HG03025 (cell line): ENCODE results near the gene BTBD16.

Experiments used
- ATAC-seq: cut with Tn5 transposase; IDR thresholded peaks from one replicate; pipeline ENCODE4 v1.9.1; 2021; ENCODE audit warnings: mild to moderate bottlenecking, moderate library complexity; ENCODE audit not compliant: unreplicated experiment, low FRiP score

Gene BTBD16

DNA sequence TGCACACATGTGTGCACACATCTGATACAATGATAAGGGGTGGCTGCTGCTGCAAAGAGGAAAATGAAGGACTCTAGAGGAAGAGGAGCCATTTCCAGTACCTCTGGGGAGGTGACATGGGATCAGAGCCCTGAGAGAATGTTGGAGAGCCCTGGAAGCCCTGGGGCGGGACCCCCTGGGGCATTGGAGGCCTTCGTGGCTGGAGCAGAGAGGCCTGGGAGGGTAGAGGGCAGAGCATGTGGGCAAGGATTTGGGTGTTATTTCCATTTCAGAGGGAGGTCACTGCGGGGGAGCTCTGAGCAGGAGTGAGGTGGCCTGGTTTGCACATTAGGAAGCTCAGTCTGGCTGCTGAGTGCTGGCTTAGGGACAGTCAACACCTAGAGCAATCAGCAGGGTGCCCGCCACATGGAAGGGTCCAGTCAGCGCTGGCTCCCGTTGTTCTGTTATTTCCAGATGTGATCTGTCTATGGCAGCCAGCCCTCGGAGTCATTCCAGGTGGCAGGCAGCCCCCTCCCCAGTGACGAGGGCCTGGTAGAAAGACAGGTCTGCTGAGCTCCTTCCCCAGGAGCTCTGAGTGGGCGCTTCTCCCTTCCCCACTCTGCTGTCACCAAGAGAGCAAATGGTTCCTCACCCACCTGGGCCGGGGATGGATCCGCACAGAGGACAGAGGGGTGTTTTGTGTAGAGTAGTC is 24.1 kb upstream of the BTBD16 start:
- ATAC-seq: no peak

DNA sequence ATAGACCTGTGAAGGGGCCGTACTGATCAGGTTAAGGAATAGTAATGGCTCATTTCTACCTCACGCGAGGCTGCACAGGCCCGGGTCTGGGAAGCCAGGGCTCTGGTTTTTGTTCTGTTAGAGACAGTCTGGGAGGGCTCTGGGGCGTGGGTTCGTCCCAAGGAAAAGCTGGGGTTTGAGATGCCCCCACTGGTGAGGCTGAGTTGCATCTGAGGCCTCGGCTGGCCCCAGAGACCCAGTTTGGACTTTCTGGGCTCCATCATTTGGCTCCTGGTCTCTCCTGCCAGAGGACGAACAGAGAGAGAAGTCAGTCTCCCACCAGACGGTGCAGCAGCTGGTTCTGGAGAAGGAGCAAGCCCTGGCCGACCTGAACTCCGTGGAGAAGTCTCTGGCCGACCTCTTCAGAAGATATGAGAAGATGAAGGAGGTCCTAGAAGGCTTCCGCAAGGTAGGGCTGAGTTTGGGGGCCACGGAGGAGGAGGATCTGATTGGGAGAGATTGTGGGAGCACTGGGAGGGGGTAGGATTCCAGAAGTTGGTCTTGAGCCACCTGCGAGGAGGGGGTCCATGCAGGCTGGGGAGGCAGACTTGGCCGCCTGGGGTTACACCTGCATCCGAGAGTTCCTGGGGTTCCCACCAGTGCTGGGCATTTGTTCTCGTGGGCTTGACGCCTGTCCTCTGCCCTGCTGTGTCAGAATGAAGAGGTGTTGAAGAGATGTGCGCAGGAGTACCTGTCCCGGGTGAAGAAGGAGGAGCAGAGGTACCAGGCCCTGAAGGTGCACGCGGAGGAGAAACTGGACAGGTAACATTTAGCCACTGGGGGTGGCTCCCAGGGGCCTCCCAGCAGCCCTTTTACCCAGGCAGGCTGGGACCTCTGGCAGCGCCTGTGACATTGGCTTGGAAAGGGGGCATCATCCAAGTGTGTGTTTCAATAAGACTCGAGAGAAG is 22.5 kb upstream of the BTBD16 start:
- no peak for ATAC-seq

DNA sequence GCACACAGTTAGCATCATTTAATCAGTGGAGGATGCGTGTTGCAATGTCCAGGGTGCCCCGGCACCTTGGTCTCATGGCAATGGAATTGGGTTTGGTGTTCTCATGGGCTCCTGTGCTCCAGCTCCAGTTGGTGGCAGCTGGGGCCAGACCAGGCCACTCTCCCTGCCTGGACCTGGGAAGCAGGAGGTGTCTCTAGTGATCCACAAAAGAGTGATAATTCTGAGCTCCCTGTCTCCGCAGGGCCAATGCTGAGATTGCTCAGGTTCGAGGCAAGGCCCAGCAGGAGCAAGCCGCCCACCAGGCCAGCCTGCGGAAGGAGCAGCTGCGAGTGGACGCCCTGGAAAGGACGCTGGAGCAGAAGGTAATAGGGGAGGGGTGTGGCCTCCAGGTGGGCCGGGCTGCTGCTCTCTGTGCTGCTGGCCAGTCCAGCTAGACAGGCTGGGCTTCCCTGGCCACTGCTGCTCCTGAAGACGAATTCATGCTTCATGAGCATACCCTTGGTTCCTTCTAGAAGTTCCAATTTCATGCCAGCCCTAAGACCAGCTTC is 21.7 kb upstream of the BTBD16 start:
- no peak for ATAC-seq

DNA sequence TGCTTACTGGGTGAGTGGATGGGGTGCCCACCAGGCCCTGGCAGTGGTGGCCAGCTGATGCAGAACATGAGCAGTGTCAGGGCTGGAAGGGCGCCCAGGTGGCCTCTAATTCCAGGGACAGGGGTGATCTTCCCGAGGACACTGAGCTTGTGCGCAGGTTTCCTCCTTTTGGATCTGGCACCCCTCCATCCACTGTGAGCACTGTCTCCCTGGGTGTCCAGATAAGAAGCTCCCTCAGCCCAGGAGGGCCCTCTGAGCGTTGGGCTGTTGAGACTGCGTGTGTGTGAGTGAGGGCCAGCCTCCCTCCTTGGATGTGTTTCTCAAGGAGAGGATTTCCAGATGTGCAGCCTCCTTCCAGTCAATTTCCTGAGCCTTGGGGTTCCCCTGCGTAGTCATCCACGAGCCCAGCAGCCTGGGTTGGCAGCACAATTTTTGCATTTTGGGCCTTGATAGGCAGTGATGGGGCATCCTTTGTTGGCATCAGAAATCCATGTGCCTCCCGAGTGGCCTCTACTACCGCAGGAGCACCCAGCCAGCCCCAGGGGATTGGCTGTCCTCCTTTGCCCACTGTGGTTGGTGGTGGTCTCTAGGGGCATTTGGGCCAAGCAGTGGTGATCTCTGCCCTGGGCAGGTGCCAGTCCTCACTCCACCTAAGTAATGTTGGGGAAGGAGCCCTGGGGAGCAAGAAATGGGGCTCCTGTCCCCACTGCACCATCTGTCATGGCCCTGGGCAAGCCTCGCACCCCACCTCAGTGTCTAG is 20.9 kb upstream of the BTBD16 start:
- ATAC-seq: no peak

DNA sequence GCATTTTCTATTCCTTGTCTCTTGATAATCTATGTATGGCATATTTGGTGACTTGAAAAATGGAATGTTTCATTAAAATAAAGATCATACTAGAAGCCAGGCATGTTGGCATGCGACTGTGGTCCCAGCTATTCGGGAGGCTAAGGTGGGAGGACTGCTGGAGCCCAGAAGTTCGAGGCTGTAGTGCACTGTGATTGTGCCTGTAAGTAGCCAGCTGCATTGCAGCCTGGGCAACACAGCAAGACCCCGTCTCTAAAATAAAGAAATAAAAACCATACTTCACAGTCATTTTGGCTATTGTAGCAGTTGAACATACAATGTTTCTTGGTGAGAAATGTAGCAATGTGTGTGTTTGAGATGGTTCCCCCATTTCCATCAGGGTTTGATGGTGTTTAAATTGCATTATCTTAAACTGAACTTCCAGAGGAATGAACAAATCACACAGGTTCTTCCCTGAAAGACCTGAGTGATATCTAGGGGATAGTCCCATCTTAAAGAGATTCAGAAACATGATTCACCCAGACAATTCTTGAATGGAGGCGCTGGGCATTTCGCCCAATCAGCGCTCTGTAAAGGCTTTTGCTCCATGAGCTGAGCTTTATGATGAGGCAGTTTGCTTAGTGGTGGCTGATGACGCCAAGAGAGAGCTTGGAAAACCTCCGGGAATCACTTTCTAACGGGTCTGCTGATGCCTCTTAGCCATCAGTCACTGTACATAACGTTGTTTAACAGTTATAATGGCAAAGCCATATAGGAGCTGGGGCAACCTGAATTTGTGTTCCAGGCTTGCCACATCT is 19.4 kb upstream of the BTBD16 start:
- no peak for ATAC-seq

DNA sequence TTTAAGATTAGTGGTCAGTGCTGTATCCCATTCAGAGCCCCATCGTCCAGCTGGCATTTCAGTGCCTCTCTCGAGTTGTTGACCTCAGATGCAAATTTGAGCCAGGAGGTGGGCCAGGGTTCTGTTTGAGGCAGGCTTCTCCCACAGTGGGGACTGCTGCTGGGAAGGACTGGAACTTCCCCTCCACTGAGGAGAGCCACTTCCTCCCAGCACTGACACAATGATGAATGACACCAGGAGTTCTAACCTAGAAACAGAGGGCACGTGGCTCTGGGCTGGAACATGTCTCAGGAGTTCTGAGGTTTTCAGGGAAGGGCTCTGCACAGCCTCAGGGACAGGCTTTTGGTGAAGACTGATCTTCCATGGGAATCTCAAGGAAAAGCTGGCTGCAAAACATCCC is 18.3 kb upstream of the BTBD16 start:
- no peak for ATAC-seq

DNA sequence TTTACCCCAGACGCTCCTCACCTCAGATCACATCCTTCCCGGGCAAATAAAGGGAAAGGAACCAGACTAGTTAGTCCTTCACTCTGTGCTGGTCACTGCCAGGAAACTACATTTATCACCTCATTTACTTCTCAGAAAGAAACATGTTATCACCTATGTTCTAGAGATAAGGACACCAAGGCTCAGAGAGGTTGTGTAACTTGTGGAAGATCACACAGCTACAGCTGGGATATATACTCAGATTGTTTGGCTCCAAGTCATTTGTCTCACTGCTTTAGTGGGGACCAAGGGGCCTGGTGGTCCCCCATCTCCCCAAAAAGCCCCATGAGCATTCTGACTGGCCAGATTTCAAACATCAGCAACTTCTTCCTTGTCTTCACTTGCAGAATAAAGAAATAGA is 17.5 kb upstream of the BTBD16 start:
- no peak for ATAC-seq

DNA sequence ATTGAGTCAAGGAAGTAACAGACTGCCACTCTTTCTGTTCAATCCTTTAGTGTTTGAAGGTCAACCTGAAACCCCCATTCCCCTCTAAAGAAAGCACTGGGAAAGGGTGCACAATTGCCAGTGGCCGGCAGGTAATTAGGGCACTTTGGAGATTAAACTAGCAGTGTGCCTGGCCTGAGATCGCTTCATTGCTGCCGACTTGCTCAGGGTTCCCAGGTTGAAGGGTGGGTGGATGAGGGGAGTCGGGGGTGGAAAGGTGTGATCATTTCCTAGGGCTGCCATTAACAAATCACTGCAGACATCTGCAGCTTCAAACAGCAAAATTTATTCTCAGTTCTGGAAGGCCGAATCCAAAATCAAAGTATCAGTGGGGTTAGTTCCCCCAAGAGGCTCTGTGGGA is 16.3 kb upstream of the BTBD16 start:
- no peak for ATAC-seq

DNA sequence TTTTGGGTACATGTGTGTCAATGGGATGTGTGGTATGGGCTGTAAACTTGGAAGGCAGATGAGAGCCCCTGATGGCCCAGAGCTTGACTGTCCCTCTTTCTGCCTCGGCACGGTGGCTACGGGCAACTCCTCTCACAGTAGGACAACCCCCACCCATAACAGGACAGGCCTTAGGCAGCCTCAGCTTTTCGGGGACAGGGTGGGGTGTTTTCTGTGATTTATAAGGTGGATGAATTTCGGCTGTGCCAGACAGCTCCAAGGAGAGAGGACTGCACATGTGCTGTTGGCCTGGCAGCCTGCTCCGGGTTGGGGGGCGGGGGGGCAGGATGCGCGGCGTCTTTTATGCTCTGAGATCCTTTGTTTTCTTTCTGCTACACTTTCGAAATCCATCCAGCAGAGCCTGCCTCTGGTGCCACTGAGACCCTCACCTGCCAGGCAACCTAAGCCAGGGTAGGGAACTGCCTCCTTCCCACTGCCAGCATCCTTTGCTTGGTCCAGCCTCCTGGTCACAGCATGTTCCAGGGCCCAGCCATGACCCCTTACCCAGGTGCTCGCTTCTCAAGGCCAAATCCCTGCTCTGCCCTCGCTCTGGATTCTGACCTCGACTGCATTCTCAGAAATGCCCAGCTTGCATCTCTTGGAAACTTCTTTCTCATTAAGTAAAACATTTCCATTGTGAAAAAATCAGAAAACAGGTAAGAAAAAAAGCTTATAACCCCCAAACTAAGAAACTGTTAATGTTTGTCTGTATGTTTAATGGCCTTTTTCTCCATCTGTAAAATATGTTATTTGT is 15.4 kb upstream of the BTBD16 start:
- no peak for ATAC-seq

DNA sequence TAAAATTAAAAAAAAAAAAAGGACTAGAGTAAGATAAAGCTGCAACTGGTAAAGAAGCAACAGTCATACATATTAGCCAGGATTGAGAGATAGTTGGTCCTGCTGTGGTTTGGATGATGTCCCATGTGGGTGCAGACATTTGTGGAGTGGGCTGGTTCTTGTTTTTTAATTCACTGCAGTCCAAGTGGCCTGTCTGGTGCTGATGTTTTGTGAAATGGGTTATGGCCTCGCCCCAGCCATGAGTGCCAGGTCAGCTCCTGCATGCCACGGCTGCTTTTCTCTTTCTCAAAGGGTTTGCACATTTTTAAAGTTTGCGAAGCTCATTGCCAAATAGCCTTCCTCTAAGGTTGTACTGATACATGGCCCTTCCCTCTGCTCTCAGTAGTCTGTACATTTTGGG is 14.1 kb upstream of the BTBD16 start:
- no peak for ATAC-seq

DNA sequence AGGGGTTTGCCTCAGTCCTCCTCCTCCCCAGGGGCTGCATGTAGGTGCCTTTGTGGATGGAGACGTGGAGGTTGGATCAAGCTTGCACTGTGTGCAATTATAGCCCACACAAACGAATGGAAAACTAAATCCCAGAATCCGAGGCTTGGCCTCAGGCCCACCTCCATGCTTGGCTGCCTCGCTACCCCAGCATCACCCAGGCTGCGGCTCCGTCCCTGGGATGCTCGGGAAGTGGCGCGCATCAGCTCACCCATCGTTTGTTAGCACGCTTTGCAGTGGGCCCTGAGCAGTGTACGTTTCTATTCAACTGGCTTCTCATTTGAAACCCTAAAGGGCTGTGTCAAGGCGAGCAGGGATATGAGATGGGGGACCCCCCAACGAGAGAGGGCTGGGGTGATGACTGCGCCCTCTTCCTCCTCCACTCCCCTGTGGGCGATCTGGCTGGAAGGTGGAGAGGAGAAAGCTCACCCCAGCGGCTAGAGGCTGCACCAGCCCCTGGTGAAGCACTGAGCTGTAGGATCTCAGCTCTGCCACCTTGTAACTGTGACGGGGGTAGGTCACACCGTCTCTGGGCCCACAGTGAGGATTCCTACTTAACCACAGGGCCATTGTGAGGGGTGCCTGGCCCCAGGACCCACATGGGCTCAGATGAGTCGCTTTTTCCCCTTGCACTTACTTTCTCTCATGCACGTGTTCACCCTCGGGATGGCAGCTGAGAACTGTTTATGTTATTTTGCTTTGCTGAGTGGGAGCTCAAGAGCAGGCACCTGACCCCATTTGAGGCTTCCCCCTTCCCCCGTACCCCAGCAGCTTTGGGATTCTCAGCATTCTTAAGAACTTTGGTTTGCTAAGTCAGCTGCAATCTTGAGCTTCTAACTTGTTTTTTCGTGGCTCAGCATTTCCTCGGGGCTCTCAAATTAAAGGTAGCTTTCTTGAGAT is 12.7 kb upstream of the BTBD16 start:
- no peak for ATAC-seq

DNA sequence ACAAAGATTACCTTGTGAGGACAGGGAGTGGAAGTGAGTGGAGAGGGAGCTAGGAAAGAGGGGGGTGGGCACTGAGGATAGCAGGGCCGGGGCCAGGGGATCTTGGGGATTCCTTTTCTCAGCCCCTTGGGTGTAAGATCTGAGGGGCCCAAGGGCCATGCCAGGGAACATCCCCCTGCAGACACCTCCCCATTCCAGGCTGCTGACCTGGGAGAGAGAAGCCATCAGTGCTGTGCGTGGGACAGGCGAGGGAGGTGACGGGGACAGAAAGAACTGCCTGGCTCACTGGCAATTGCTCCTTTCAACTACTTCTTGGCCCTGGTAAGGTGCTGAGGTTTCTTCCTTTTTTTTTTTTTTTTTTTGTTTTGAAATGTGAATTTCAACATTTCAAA is 12.0 kb upstream of the BTBD16 start:
- no peak for ATAC-seq

DNA sequence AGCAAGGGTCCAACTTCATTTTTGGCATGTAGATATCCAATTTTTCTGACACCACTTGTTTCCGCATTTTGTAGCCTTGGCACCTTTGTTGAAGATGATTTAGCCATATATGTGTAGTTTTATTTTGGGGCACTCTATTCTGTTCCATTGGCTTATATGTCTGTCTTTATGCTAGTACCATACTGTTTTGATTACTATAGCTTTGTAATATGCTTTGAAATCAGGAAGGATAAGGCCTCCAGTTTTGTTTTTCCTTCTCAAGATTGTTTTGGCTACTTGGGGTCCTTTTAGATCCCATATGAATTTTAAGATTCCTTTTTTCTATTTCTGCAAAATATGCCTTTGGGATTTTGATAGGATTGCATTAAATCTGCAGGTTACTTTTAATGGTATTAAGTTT is 9.5 kb upstream of the BTBD16 start:
- no peak for ATAC-seq

DNA sequence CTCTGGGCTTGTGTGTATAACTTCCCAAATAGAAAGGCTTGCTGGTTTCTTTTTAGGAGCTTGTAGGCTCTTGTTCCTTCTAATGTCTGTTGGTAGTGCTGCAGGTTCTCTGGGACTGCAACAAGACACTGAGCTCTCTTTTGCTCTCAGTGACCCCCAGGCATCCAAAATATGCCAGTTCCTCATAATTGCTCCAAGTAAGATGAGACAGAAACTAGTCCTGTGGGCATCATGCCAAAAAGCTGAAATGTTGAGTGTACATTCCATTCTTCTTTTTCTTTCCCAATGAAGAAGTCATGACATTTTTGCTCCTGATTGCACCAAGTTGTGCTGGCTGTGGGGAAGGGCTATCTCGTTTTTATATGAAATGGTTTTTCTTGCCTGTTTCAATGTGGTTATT is 7.1 kb upstream of the BTBD16 start:
- no peak for ATAC-seq

DNA sequence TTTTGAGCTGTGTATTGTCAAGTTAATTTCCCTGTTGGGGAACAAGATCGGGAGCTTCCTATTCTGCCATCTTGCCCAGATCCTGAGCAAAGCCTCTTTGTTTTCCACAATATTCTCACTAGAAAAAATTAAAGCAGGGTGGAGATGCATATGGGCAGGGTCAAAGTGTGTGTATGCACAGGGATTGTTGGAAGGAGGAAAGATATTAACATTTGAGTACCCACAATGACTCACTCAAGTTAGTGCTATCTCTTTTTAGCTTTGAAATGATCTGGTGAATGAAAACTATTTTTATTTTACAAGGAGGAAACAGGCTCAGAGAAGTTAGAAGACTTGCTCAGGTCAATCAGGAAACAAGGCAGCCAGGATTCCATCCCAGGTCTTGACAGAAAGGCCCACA is 6.7 kb upstream of the BTBD16 start:
- no peak for ATAC-seq

DNA sequence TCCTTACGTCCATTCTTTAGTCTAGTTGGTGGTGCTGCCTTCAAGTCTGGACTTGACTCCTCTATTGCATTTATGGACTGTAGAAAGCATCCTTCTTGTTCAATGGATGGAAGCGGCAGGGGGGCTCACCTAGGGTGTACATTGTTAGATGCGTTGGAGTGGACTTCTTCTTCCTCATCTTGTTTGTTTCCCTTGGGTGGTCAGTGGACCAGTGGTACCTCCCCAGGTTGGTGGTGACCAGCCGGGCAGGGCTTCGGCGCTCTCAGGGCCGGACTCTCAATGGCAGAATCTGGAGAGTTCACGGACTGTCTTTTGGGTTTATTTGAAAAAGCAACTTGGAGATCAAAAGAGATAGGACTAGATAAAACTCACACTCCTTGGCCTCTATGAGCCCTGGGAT is 6.2 kb upstream of the BTBD16 start:
- ATAC-seq: no peak

DNA sequence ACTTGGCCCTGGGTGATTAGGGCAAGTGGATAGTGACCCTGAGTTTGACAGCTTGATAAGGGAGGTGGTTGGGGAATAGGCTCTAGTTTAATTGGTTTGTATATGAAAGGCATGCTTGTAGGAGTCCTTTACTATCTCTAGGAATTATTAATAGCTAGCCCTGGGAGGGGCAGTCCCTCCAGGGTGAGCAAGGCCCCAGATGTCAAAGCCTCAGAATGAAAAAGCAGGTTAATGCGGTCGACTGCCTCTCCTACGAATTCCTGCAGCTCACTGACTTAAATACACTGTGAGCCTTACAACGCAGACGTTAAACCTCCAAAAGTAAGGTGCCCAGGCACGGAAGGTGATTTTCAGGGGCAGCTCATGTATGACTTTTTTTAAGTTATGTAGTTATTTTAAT is 5.2 kb upstream of the BTBD16 start:
- no peak for ATAC-seq
